Panc1 (cell line): Measurements from ENCODE around the gene VPS41. TPM values are rescaled to one million over a fixed set of nuclear protein-coding genes. Genes with fewer than 3 reads are reported as not detected.

Source experiments
- ATAC-seq: fragments of 200-7000 bp; cut with Tn5 transposase; 2 replicates; pipeline ENCODE4 v1.9.1; 2020; ENCODE audit warnings: mild to moderate bottlenecking, moderate library complexity
- BruUV-seq: library from RNA; stranded (reverse); fragments of 400-500 nt; replicated peaks from 2 replicates; lab custom pipeline; 2021; lab: Mats Ljungman, UMichigan
- CTCF ChIA-PET: fragments of 300-600 bp; sonication (Branson Sonifier 250); formaldehyde crosslinking; loops from one replicate; lab custom pipeline; 2022; ENCODE audit warnings: antibody characterized with exemption; lab: Charles Lee
- POLR2A ChIA-PET: fragments of 300-600 bp; sonication (Branson Sonifier 250); formaldehyde crosslinking; loops from one replicate; lab custom pipeline; 2022; ENCODE audit warnings: antibody characterized with exemption; lab: Charles Lee
- DNase-seq: peaks from one replicate; pipeline ENCODE4 v3.0.0-alpha.2; 2010; ENCODE audit warnings: low read depth, low spot score
- H3K27ac ChIP-seq: 2 replicates; pipeline ENCODE4 v1.5.1; 2011; ENCODE audit warnings: mild to moderate bottlenecking, low read length, inconsistent platforms
- H3K27me3 ChIP-seq: fragments of 200-500 bp; sonication (Bioruptor generic); 2 replicates; pipeline ENCODE4 v1.6.0; 2014; ENCODE audit warnings: low read length, inconsistent platforms; ENCODE audit not compliant: control insufficient read depth, insufficient read depth
- H3K36me3 ChIP-seq: fragments of 200-500 bp; sonication (Bioruptor generic); 2 replicates; pipeline ENCODE4 v1.5.1; 2014; ENCODE audit warnings: inconsistent platforms, mild to moderate bottlenecking, low read length, moderate library complexity; ENCODE audit not compliant: control insufficient read depth, insufficient read depth
- H3K4me1 ChIP-seq: 2 replicates; pipeline ENCODE4 v1.5.1; 2011; ENCODE audit warnings: inconsistent platforms, mild to moderate bottlenecking, low read length, moderate library complexity; ENCODE audit not compliant: control insufficient read depth, insufficient read depth
- H3K4me3 ChIP-seq, 2 experiments: 2 replicates each; pipeline ENCODE4 v1.5.1; 2011 to 2012; ENCODE audit warnings: low read depth in 2 of 2, low read length in 2 of 2, mild to moderate bottlenecking in 2 of 2, inconsistent platforms in 1 of 2, moderate library complexity in 1 of 2
- H3K9me3 ChIP-seq: fragments of 200-500 bp; sonication (Bioruptor generic); 2 replicates; pipeline ENCODE4 v1.5.1; 2014; ENCODE audit warnings: low read depth, mild to moderate bottlenecking, inconsistent platforms, low read length, moderate library complexity; ENCODE audit not compliant: control insufficient read depth, insufficient read depth
- POLR2AphosphoS5 ChIP-seq: IDR thresholded peaks from 2 replicates; pipeline ENCODE4 v1.6.1; 2012; ENCODE audit warnings: mild to moderate bottlenecking, low read depth, low read length, moderate library complexity
- SIN3A ChIP-seq: IDR thresholded peaks from 2 replicates; pipeline ENCODE4 v1.6.1; 2012; ENCODE audit warnings: low read depth, mild to moderate bottlenecking, low read length, moderate library complexity, borderline replicate concordance; ENCODE audit not compliant: insufficient read depth
- TCF7L2 ChIP-seq: IDR thresholded peaks from 2 replicates; pipeline ENCODE4 v1.6.1; 2011; ENCODE audit warnings: mild to moderate bottlenecking, low read depth, low read length, inconsistent platforms
- in situ Hi-C: cut with HindIII; loops from 2 replicates; pipeline ENCODE4 v1.10.0; 2016; ENCODE audit warnings: low sequenced_read_pairs, low pct_unique_long_range_greater_than_20kb
- intact Hi-C: fragments of 100-400 bp; cut with micrococcal nuclease; formaldehyde crosslinking; loops from one replicate; pipeline ENCODE4 v1.10.0; 2022; ENCODE audit not compliant: unreplicated experiment
- total RNA-seq: library from RNA; stranded (reverse); gene quantifications from one replicate; pipeline ENCODE4 v1.2.1, GENCODE V29; 2021; ENCODE audit not compliant: unreplicated experiment
- TF ChIP-seq, protein P1 (sequence below): fragments of 450-650 bp; IDR thresholded peaks from 2 replicates; pipeline ENCODE4 v1.5.1; 2017; ENCODE audit warnings: mild to moderate bottlenecking
- TF ChIP-seq, protein P2 (sequence below), 2 experiments: IDR thresholded peaks; 2 replicates each; pipeline ENCODE4 v1.6.1; 2011 to 2012; ENCODE audit warnings: low read depth in 2 of 2, control low read depth in 1 of 2, low read length in 1 of 2, mild to moderate bottlenecking in 1 of 2, moderate library complexity in 1 of 2; ENCODE audit not compliant: insufficient read depth in 1 of 2

Gene VPS41
- total RNA-seq, 1 experiment from 2014 or later = 127 TPM

- H3K9me3 ChIP-seq = no peaks in the 10 kb centered on the region
- no peaks in the 10 kb centered on the region for H3K36me3 ChIP-seq
- BruUV-seq = no TSS peak
- intact Hi-C loops = no loop called here
- H3K4me1 ChIP-seq = no peaks in the 10 kb centered on the region
- in situ Hi-C loops = no loop called here
- H3K27me3 ChIP-seq = no peaks in the 10 kb centered on the region; the same call in 1 of the 2 replicates
- TF ChIP-seq TCF7L2 (no peak), SIN3A (no peak), POLR2AphosphoS5 (no peak)
- TF ChIP-seq, protein P1, sequence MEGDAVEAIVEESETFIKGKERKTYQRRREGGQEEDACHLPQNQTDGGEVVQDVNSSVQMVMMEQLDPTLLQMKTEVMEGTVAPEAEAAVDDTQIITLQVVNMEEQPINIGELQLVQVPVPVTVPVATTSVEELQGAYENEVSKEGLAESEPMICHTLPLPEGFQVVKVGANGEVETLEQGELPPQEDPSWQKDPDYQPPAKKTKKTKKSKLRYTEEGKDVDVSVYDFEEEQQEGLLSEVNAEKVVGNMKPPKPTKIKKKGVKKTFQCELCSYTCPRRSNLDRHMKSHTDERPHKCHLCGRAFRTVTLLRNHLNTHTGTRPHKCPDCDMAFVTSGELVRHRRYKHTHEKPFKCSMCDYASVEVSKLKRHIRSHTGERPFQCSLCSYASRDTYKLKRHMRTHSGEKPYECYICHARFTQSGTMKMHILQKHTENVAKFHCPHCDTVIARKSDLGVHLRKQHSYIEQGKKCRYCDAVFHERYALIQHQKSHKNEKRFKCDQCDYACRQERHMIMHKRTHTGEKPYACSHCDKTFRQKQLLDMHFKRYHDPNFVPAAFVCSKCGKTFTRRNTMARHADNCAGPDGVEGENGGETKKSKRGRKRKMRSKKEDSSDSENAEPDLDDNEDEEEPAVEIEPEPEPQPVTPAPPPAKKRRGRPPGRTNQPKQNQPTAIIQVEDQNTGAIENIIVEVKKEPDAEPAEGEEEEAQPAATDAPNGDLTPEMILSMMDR = no peak
- TF ChIP-seq, protein P2, sequence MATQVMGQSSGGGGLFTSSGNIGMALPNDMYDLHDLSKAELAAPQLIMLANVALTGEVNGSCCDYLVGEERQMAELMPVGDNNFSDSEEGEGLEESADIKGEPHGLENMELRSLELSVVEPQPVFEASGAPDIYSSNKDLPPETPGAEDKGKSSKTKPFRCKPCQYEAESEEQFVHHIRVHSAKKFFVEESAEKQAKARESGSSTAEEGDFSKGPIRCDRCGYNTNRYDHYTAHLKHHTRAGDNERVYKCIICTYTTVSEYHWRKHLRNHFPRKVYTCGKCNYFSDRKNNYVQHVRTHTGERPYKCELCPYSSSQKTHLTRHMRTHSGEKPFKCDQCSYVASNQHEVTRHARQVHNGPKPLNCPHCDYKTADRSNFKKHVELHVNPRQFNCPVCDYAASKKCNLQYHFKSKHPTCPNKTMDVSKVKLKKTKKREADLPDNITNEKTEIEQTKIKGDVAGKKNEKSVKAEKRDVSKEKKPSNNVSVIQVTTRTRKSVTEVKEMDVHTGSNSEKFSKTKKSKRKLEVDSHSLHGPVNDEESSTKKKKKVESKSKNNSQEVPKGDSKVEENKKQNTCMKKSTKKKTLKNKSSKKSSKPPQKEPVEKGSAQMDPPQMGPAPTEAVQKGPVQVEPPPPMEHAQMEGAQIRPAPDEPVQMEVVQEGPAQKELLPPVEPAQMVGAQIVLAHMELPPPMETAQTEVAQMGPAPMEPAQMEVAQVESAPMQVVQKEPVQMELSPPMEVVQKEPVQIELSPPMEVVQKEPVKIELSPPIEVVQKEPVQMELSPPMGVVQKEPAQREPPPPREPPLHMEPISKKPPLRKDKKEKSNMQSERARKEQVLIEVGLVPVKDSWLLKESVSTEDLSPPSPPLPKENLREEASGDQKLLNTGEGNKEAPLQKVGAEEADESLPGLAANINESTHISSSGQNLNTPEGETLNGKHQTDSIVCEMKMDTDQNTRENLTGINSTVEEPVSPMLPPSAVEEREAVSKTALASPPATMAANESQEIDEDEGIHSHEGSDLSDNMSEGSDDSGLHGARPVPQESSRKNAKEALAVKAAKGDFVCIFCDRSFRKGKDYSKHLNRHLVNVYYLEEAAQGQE (IDR thresholded peaks at IDR 0.05; ENCODE audit: insufficient read depth in 1 of 2, low read depth in 2 of 2, low read length in 1 of 2) = no peak
- no peak overlapping the region for H3K4me3 ChIP-seq
- POLR2A ChIA-PET = no interaction called here
- no peak for ATAC-seq
- CTCF ChIA-PET = interaction anchor here (0.7 kb wide), 1 partner anchor 46 kb away, joined by 3 read pairs; no protein-coding TSS in a partner anchor
- no peak overlapping the region for H3K27ac ChIP-seq
- no peak for DNase-seq
These were observed 230.9 kb downstream of the VPS41 start for GRCh38 chr7:38677981-38678697.

DNA sequence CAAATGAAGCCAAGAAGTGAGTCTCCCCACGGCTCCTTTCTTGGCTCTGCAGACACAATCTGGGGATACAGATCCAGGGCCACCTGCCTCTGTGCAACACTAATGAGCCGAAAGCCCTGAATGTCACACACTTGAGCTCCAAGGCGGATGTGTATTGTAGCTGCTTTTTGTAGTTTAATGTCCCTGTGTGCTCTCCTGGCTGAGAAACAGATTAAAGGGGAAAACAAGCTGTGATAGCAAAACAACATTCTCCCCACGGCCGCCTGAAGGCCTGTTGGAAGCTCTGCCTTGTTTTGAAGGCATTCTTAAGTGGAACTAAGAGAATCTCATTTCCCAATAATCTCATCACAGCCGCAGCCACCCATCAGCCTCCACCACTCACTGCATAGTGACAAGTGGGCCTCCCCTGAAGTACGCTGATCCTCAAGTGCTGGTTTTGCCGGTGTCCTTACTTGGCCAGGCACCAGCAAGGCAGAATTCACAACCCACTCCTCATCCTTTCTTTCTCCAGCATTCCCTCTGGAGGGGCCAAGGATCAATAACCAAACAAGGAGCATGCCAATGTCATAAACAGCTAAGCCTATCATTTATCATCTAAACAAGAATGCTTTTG is 233.4 kb downstream of the VPS41 start:
- Histone ChIP-seq H3K4me3 (no peak overlapping the region), H3K36me3 (no peaks in the 10 kb centered on the region), H3K9me3 (no peaks in the 10 kb centered on the region), H3K4me1 (no peaks in the 10 kb centered on the region), H3K27me3 (no peaks in the 10 kb centered on the region; the same call in 1 of the 2 replicates), H3K27ac (no peak overlapping the region)
- intact Hi-C loops = no loop called here
- ChIA-PET POLR2A (no interaction called here), CTCF (no interaction called here)
- in situ Hi-C loops = no loop called here
- BruUV-seq = no TSS peak
- no peak for ATAC-seq
- no peak for DNase-seq
- TF ChIP-seq TCF7L2 (no peak), SIN3A (no peak), POLR2AphosphoS5 (no peak)
- TF ChIP-seq, protein P1 = no peak
- TF ChIP-seq, protein P2 (IDR thresholded peaks at IDR 0.05; ENCODE audit: insufficient read depth in 1 of 2, low read depth in 2 of 2, low read length in 1 of 2) = no peak
